SH-SY5Y (cell line): Measurements from ENCODE around the gene ST3GAL6.

Experiments
- GATA2 ChIP-seq: IDR thresholded peaks from 2 replicates; pipeline ENCODE4 v1.6.1; 2011; ENCODE audit warnings: mild to moderate bottlenecking, low read depth, low read length
- GATA3 ChIP-seq: IDR thresholded peaks from 2 replicates; pipeline ENCODE4 v1.6.1; 2011; ENCODE audit warnings: low read depth, mild to moderate bottlenecking, low read length, moderate library complexity

DNA sequence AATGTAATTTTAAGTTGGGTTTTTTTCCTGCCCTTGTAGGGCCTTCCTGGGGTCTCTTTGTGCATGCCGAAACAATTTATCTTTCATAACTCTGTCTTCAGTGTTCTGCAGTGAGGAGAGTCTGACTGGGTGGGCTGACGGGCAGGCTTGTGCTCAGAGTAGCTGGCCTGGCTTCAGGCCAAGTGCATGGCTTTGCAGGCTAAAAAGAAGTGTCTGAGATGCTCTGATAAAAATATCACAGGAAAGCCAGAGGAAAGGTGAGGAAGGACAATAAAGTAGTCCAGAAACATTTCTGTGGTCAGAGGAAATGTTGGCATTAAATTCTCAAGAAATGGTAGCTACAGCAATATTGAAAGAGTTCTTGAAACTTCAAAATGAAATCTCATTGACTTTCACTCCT is 25.5 kb downstream of the ST3GAL6 start:
- peak; percentile 75 for TF ChIP-seq GATA2
- peak; percentile 58; the same call in 1 of the 2 replicates for TF ChIP-seq GATA3
